Transverse colon (tissue), 4 donors: Measurements from ENCODE around the gene ABHD5. TPM values are rescaled to one million over a fixed set of nuclear protein-coding genes. Genes with fewer than 3 reads are reported as not detected.

Experiments used
- DNase-seq: peaks from one replicate; pipeline ENCODE4 v3.0.0-alpha.2; 2019
- H3K27ac ChIP-seq, 4 donors: fragments of 200-600 bp; sonication (generic); 2 replicates each; pipeline ENCODE4 v1.5.1; 2016 to 2018; ENCODE audit warnings: inconsistent platforms in 4 of 4
- H3K27me3 ChIP-seq: fragments of 200-600 bp; sonication (generic); 2 replicates; pipeline ENCODE4 v1.5.1; 2017; ENCODE audit warnings: inconsistent platforms
- H3K36me3 ChIP-seq, 4 donors: fragments of 200-600 bp; sonication (generic); 2 replicates each; pipeline ENCODE4 v1.5.1; 2017 to 2019; ENCODE audit warnings: inconsistent platforms in 4 of 4
- H3K4me1 ChIP-seq, 4 donors: fragments of 200-600 bp; sonication (generic); 2 replicates each; pipeline ENCODE4 v1.5.1; 2017 to 2020; ENCODE audit warnings: inconsistent platforms in 4 of 4
- H3K4me3 ChIP-seq, 4 donors: fragments of 200-600 bp; sonication (generic); 1 replicate in 1 of 4; 2 replicates in 3 of 4; pipeline versions ENCODE4 v1.5.1 to v1.6.1; 2017 to 2019; ENCODE audit warnings: inconsistent platforms in 4 of 4
- H3K9me3 ChIP-seq, 2 donors: fragments of 200-600 bp; sonication (generic); 2 replicates each; pipeline ENCODE4 v1.5.1; 2017 to 2019; ENCODE audit warnings: inconsistent platforms in 2 of 2
- CTCF ChIP-seq, 5 experiments: fragments of 200-600 bp in 3 of 5; fragments of 450-650 bp in 2 of 5; sonication (generic) in 3 of 5; IDR thresholded peaks; 1 replicate in 2 of 5; 2 replicates in 3 of 5; pipeline ENCODE4 v1.5.1; 2016 to 2017; ENCODE audit warnings: antibody characterized with exemption in 5 of 5, inconsistent platforms in 3 of 5, mild to moderate bottlenecking in 2 of 5, moderate library complexity in 1 of 5
- EP300 ChIP-seq: sonication (generic); formaldehyde crosslinking; IDR thresholded peaks from one replicate; pipeline ENCODE4 v1.6.1; 2017; ENCODE audit warnings: antibody characterized with exemption, low read depth
- POLR2A ChIP-seq: fragments of 450-650 bp; IDR thresholded peaks from one replicate; pipeline ENCODE4 v1.6.1; 2016; ENCODE audit warnings: antibody characterized with exemption, mild to moderate bottlenecking, moderate library complexity
- POLR2AphosphoS5 ChIP-seq, 3 donors: sonication (generic); formaldehyde crosslinking; IDR thresholded peaks; one replicate each; pipeline ENCODE4 v1.6.1; 2016; ENCODE audit warnings: antibody characterized with exemption in 3 of 3
- WGBS, 2 donors: methylation state at CpG; one replicate each; pipeline ENCODE4 v1.1.5; 2018; ENCODE audit warnings: low coverage in 1 of 2; 5-methylcytosine and 5-hydroxymethylcytosine counted together
- in situ Hi-C, 4 donors: fragments of 200-750 bp; cut with MboI; loops; one replicate each; pipeline versions ENCODE4 v1.15.0 to v1.15.1; 2017; ENCODE audit warnings: low sequenced_read_pairs in 3 of 4, low pct_ligation_motif_present in 1 of 4, low pct_unique_long_range_greater_than_20kb in 1 of 4
- intact Hi-C: fragments of 100-400 bp; cut with DNase I; formaldehyde crosslinking; loops from one replicate; pipeline ENCODE4 v1.15.1; 2023; ENCODE audit warnings: low total_unique reads
- total RNA-seq, 4 donors: library from RNA; depleted of rRNA; stranded (reverse); fragments of >200 nt; gene quantifications; one replicate each; pipeline ENCODE4 v1.1.0, GENCODE V29; 2016

Gene ABHD5
- total RNA-seq, 4 donors from 2014 or later = 36.2 to 304 (median 48.0) TPM

GRCh38 chr3:43688245-43688650 lies 2.5 kb upstream of the ABHD5 start:
- in situ Hi-C loops = no loop called here
- intact Hi-C loops = no loop called here
- Histone ChIP-seq H3K36me3 (no peaks in the 10 kb centered on the region), H3K4me3 (no peak overlapping the region), H3K4me1 (peaks cover 5 to 28% (median 13%) of the 10 kb centered on the region in 4 donors), H3K27me3 (no peaks in the 10 kb centered on the region), H3K9me3 (no peaks in the 10 kb centered on the region), H3K27ac (no peak overlapping the region)
- TF ChIP-seq CTCF (IDR thresholded peaks at IDR 0.05) = no peak
- 60 to 92% methylated on average over 1 to 4 of the region's 4 CpGs for WGBS, 2 donors
- DNase-seq = no peak

GRCh38 chr3:43689166-43689565 lies 1.6 kb upstream of the ABHD5 start:
- no peaks in the 10 kb centered on the region for H3K27me3 ChIP-seq
- TF ChIP-seq EP300 (no peak), POLR2A (no peak), POLR2AphosphoS5 (IDR thresholded peaks at IDR 0.05) (no peak), CTCF (IDR thresholded peaks at IDR 0.05) (no peak)
- no peak overlapping the region for H3K4me3 ChIP-seq
- peaks cover 5 to 28% (median 13%) of the 10 kb centered on the region in 4 donors for H3K4me1 ChIP-seq
- no peaks in the 10 kb centered on the region for H3K9me3 ChIP-seq
- WGBS, 2 donors = 72 to 81% methylated on average over 2 of the region's 2 CpGs
- no peak for DNase-seq
- intact Hi-C loops (no loop called here), in situ Hi-C loops (no loop called here)
- no peaks in the 10 kb centered on the region for H3K36me3 ChIP-seq
- peak overlapping the region; percentile 93 to 98 (median 96) for H3K27ac ChIP-seq

DNA sequence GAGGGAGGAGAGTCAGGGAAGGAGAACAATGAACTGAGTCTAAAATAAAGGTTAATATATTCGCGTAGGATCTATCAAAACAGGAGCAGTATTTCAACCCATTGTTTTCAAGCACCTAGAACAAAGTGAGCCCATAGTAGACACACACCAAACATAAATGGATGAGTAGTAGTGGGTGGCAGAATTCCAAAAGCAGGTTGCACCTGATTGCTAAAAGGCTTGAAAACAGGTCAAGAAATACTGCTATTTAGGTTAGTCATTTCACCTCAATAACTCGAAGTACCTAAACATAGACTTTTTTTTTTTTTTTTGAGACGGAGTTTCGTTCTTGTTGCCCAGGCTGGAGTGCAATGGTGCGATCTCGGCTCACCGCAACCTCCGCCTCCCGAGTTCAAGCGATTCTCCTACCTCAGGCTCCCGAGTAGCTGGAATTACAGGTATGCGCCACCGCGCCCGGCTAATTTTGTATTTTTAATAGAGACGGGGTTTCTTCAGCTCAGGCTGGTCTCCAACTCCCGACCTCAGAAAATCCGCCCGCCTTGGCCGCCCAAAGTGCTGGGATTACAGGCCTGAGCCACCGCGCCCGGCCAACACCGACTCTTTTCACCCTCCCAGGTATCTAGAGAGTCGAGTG lies 855 bp upstream of the ABHD5 start:
- WGBS, 2 donors = 27 to 32% methylated on average over 6 to 26 of the region's 26 CpGs
- DNase-seq = no peak
- TF ChIP-seq POLR2AphosphoS5 (IDR thresholded peaks at IDR 0.05) (no peak), POLR2A (no peak), CTCF (IDR thresholded peaks at IDR 0.05) (no peak), EP300 (no peak)
- intact Hi-C loops = loop anchor here (5.0 kb wide), 1 partner anchor 68 kb away; the partner anchor contains the start of gene ANO10
- in situ Hi-C loops = no loop called here
- no peaks in the 10 kb centered on the region for H3K9me3 ChIP-seq
- no peaks in the 10 kb centered on the region for H3K27me3 ChIP-seq
- no peaks in the 10 kb centered on the region for H3K36me3 ChIP-seq
- H3K4me1 ChIP-seq = peaks cover 5 to 28% (median 13%) of the 10 kb centered on the region in 4 donors
- H3K4me3 ChIP-seq = peak overlapping the region; percentile 65 to 95 (median 76)
- peak overlapping the region; percentile 93 to 98 (median 96) for H3K27ac ChIP-seq

DNA sequence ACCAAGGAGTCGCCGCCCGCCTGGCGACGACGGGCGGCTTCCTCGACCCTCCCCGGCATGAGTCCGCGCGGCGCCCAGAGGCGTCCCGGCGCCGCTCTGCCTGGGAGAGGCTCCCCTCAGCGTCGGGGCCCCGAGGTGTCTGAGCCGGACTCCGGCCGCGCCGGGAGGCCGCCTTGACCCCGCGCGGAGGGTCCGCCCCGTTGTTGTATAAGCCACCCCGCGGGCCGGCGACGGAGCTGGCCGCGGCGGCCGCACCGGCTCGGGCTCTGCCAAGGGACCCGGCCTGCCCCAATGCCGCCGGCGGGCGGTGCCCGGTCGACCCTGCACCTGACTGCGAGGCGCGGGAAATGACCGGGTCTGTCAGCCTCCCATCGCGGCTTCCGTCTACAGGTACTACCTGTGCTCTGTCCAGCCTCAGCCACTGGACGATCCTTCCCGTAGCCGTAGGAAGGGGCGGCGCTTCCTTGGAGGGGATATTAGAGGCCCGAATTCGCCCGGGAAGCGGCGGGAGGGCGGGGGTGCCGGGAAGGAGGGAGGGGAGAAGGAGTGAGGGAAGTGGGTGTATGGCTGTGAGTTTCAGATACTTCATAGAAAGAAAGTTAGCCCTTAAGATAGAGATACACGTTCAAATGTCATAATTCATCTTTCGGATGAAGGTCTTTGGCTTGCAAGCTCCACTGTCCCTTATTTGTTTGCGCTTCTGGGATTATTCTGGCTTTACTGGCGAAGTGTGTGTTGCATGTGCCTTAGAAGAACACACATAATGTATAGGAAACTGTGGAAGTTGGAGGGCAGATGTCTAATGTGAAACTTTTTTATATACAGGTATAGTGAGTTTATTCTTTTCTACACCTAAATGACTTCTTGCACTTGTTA lies 620 bp downstream of the ABHD5 start:
- Histone ChIP-seq H3K36me3 (no peaks in the 10 kb centered on the region), H3K27ac (peak overlapping the region; percentile 93 to 98 (median 96)), H3K4me1 (peaks cover 10 to 39% (median 13%) of the 10 kb centered on the region in 4 donors), H3K27me3 (no peaks in the 10 kb centered on the region), H3K9me3 (no peaks in the 10 kb centered on the region), H3K4me3 (peak overlapping the region; percentile 65 to 95 (median 76))
- DNase-seq = peak; percentile 82
- in situ Hi-C loops (no loop called here), intact Hi-C loops (loop anchor here (5.0 kb wide), 1 partner anchor 69 kb away; the partner anchor contains the start of gene ANO10)
- 0 to 7% methylated on average over 9 to 32 of the region's 72 CpGs for WGBS, 2 donors
- no peak for TF ChIP-seq EP300
- TF ChIP-seq POLR2AphosphoS5 (IDR thresholded peaks at IDR 0.05) = peak; percentile 50 to 71 (median 57)
